ACC112 (cell line): ENCODE data around the gene IL21R.
"Not testable (repeated sequence)": the region's sequence is repeated elsewhere in the genome, so short reads cannot be mapped to it uniquely, and the experiment has no call there.

ENCODE experiments used
- H2AFZ ChIP-seq: fragments of 200-600 bp; sonication (generic); one replicate; pipeline ENCODE4 v1.6.0; 2017; ENCODE audit warnings: antibody characterized with exemption, low read length; ENCODE audit not compliant: unreplicated experiment
- H3K27ac ChIP-seq: fragments of 200-600 bp; sonication (generic); 2 replicates; pipeline ENCODE4 v1.5.1; 2014; ENCODE audit warnings: low read depth, mild to moderate bottlenecking, antibody characterized with exemption, low read length, moderate library complexity
- H3K27me3 ChIP-seq: fragments of 200-600 bp; sonication (generic); 2 replicates; pipeline ENCODE4 v1.6.1; 2014; ENCODE audit warnings: mild to moderate bottlenecking, antibody characterized with exemption, low read length, moderate library complexity, mixed read lengths; ENCODE audit not compliant: insufficient read depth
- H3K36me3 ChIP-seq: fragments of 200-600 bp; sonication (generic); 2 replicates; pipeline ENCODE4 v1.6.1; 2016; ENCODE audit warnings: mild to moderate bottlenecking, antibody characterized with exemption, low read length, moderate library complexity, mixed read lengths; ENCODE audit not compliant: insufficient read depth
- H3K4me1 ChIP-seq: fragments of 200-600 bp; sonication (generic); one replicate; pipeline ENCODE4 v1.6.1; 2016; ENCODE audit warnings: low read length, mixed read lengths; ENCODE audit not compliant: insufficient read depth, unreplicated experiment, control insufficient read depth
- H3K4me3 ChIP-seq: fragments of 200-600 bp; sonication (generic); 2 replicates; pipeline ENCODE4 v1.5.1; 2014; ENCODE audit warnings: mild to moderate bottlenecking, low read depth, low read length
- H3K79me2 ChIP-seq: fragments of 200-600 bp; sonication (generic); one replicate; pipeline ENCODE4 v1.6.0; 2016; ENCODE audit warnings: low read length; ENCODE audit not compliant: control insufficient read depth, unreplicated experiment, insufficient read depth

The IL21R gene

GRCh38 chr16:27447301-27447700 is 45.3 kb downstream of the IL21R start:
- peaks cover 10% of the 10 kb centered on the region for H3K4me1 ChIP-seq
- no peak overlapping the region for H3K27ac ChIP-seq

GRCh38 chr16:27448532-27449433 is 46.8 kb downstream of the IL21R start:
- Histone ChIP-seq H2AFZ (no peak overlapping the region), H3K27ac (no peak overlapping the region), H3K4me1 (peaks cover 9% of the 10 kb centered on the region), H3K27me3 (no peaks in the 10 kb centered on the region), H3K4me3 (no peak overlapping the region), H3K36me3 (peaks cover 6% of the 10 kb centered on the region; the same call in 1 of the 2 replicates), H3K79me2 (no peaks in the 10 kb centered on the region)

More at GRCh38 chr16:27447301-27447700, 45.3 kb downstream of the IL21R start:
- Histone ChIP-seq H3K36me3 (peaks cover 6% of the 10 kb centered on the region; the same call in 1 of the 2 replicates), H2AFZ (no peak overlapping the region), H3K4me3 (no peak overlapping the region), H3K27me3 (no peaks in the 10 kb centered on the region), H3K79me2 (no peaks in the 10 kb centered on the region)

- Histone ChIP-seq H3K4me3 (no peak overlapping the region), H3K27ac (no peak overlapping the region)
Measured at GRCh38 chr16:27449434-27450195, 47.6 kb downstream of the IL21R start.

GRCh38 chr16:27450196-27450549 is 48.2 kb downstream of the IL21R start:
- Histone ChIP-seq H2AFZ (no peak overlapping the region), H3K36me3 (peaks cover 4% of the 10 kb centered on the region; the same call in 1 of the 2 replicates), H3K79me2 (no peaks in the 10 kb centered on the region), H3K4me3 (no peak overlapping the region), H3K27me3 (no peaks in the 10 kb centered on the region), H3K27ac (no peak overlapping the region), H3K4me1 (peaks cover 8% of the 10 kb centered on the region)

More at GRCh38 chr16:27449434-27450195, 47.6 kb downstream of the IL21R start:
- no peaks in the 10 kb centered on the region for H3K27me3 ChIP-seq
- H3K36me3 ChIP-seq = peaks cover 6% of the 10 kb centered on the region; the same call in 1 of the 2 replicates
- H2AFZ ChIP-seq = no peak overlapping the region
- peaks cover 8% of the 10 kb centered on the region for H3K4me1 ChIP-seq
- H3K79me2 ChIP-seq = no peaks in the 10 kb centered on the region

- Histone ChIP-seq H3K4me3 (no peak overlapping the region), H3K4me1 (peaks cover 8% of the 10 kb centered on the region), H3K79me2 (no peaks in the 10 kb centered on the region), H2AFZ (no peak overlapping the region), H3K36me3 (no peaks in the 10 kb centered on the region), H3K27me3 (no peaks in the 10 kb centered on the region), H3K27ac (no peak overlapping the region)
Measured at GRCh38 chr16:27452569-27453493, 50.9 kb downstream of the IL21R start.

DNA sequence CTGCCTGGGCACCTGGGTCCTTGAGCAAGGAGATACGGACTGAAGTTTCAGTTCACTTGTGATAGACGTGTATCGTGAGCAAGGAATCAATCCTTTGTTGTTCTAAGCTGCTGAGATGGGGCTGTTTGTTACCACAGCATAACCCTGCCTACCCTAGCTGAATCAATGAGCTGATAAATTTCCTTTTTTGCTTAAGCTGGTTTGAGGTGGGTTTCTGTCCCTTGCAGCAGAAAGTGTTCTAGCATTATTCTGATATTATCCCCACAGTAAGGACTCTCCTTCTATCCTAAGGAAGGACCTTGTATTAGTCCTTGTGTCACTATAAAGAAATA is 51.5 kb downstream of the IL21R start:
- Histone ChIP-seq H3K4me1 (peaks cover 8% of the 10 kb centered on the region), H2AFZ (no peak overlapping the region)

DNA sequence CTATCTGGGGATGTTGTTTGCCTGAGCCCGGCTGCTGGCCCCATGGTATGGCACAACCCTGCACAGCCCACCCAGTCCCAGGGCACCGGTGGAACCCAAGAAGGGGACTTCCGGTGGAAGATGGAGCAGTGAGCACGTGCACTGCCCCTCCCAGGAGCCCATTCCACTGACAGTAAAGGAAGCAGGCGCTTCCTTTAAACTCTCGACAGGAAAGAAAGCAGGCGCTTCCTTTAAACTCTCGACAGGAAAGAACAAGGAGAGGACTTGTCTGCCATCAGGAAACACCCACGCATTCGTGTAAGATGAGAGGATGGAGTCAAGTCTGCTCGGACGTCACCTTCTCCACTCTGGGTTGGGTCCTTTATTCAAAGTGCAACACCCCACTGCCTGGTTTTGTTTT is 53.7 kb downstream of the IL21R start:
- no peaks in the 10 kb centered on the region for H3K27me3 ChIP-seq
- no peaks in the 10 kb centered on the region for H3K79me2 ChIP-seq
- no peak overlapping the region for H2AFZ ChIP-seq
- no peaks in the 10 kb centered on the region; the same call in 1 of the 2 replicates for H3K36me3 ChIP-seq
- H3K4me3 ChIP-seq = no peak overlapping the region
- peaks cover under 1% of the 10 kb centered on the region for H3K4me1 ChIP-seq
- no peak overlapping the region for H3K27ac ChIP-seq

More for the DNA sequence above, 51.5 kb downstream of the IL21R start:
- H3K27ac ChIP-seq = no peak overlapping the region
- no peaks in the 10 kb centered on the region for H3K27me3 ChIP-seq
- H3K36me3 ChIP-seq = no peaks in the 10 kb centered on the region
- H3K4me3 ChIP-seq = no peak overlapping the region
- no peaks in the 10 kb centered on the region for H3K79me2 ChIP-seq

DNA sequence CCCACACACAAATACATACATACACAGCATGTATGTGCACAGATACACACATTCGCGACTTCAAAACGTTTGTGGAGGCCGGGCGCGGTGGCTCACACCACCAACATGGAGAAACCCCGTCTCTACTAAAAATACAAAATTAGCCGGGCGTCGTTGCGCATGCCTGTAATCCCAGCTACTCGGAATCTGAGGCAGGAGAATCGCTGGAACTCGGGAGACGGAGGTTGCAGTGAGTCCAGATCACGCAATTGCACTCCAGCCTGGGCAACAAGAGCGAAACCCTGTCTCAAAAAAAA is 55.6 kb downstream of the IL21R start:
- H2AFZ ChIP-seq, H3K36me3 ChIP-seq, H3K27me3 ChIP-seq, H3K79me2 ChIP-seq, H3K27ac ChIP-seq, H3K4me1 ChIP-seq, H3K4me3 ChIP-seq: not testable (repeated sequence)

DNA sequence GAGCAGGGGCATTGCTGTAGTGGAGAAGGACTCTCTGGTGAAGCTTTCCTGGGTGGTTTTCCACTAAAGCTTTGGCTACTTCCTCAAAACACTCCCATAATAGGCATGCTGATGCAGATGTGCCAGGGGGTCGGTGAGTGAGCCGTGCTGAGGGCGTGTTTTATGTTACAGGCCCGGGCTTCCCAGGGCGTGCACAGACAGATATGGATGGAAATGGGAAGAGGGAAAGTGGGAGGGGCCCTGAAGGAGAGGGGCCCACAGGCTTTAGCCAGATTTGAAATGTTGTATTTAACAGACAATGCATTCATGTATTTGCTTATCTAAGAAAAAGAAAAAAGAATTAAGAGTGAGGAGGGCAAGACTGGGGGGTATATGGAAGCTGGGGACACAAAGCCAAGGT is 56.3 kb downstream of the IL21R start:
- Histone ChIP-seq H3K4me1 (peaks cover 8% of the 10 kb centered on the region), H3K27me3 (no peaks in the 10 kb centered on the region), H3K79me2 (no peaks in the 10 kb centered on the region), H3K27ac (no peak overlapping the region), H3K4me3 (no peak overlapping the region), H3K36me3 (peaks cover 4% of the 10 kb centered on the region; the same call in 1 of the 2 replicates), H2AFZ (no peak overlapping the region)

- H3K4me1 ChIP-seq = peaks cover 8% of the 10 kb centered on the region
- H3K4me3 ChIP-seq = no peak overlapping the region
- H3K36me3 ChIP-seq = peaks cover 4% of the 10 kb centered on the region; the same call in 1 of the 2 replicates
- no peak overlapping the region for H2AFZ ChIP-seq
- H3K79me2 ChIP-seq = no peaks in the 10 kb centered on the region
- H3K27ac ChIP-seq = no peak overlapping the region
- H3K27me3 ChIP-seq = no peaks in the 10 kb centered on the region
Measured at GRCh38 chr16:27458987-27459688, 57.2 kb downstream of the IL21R start.
